ENCODE measurements around the gene EMP1.
A peak's percentile ranks its signal among the peaks of the same experiment; 100 is the strongest.

The EMP1 gene

DNA sequence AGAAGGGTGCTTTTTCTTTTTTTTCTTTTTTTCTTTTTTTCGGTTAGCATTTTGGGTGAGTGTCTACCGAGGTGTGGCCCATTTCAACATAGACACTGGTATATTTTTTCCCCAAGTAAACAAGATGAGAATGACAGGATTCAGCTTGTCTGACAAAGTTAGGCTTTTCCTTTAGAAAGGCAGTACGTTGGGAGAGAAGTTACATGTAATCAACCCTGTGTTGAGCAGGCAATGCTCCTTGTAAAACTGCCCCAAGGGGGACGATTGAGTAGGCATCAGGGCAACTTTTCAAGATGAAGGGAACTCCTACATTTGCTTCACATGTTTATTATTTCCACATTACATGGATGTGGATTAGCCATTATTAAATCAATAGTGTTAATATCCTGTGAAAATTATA is 1.7 kb downstream of the EMP1 start:
- DNase-seq: no peak

DNA sequence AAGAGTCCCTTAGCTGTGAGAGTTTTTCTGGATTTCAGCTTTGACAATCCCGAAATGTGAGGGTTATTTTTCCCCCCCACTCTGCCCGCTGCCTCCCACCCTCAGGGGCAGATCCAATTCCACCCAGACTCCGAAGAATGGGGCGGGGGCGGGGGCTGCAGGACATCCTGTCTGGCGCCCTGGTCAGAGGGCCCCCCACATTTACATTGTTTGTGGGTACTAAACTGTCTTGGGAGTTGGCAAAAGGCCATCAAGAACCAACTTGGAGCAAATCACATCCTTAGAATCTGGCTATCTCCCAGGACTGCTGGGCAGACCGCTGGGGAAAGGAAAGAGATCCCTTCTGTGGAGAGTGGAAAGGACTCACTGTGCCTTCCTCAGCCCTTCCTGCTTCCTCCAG is 2.4 kb downstream of the EMP1 start:
- no peak for DNase-seq

DNA sequence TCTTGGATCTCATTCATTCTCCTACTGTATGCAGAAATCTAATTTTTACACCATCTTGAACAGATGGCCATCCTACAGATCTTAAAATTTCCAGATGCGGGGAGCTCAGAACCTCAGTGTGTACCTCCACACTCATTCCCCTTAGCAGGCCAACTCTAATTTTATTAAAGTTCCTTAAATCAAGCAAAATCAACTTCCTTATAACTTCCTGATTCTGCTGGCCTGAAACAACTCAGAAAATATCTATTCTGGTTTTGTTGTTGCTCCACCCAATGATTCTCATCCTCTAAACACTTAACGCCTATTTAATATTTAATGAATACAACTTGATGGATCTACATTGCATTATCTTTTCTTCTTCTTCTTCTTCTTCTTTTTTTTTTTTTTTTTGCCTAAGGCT is 3.1 kb downstream of the EMP1 start:
- DNase-seq: no peak

DNA sequence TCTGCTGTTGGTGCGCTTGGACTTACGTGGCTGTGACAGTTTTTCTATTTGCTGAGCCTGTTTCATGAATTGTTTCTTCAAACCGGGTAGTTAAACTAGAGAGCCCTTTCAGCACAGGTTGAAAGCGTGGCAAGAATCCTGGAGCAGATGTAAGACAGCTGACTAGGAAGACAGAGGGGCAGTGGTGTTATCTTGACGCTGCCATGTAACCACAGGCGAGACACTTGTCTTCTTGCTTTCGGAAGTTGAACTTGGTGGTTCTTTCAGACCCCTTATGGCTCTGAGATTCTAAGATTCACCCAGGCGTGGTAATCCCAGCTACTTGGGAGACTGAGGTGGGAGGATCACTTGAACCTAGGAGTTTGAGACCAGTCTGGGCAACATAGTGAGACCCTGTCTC is 4.3 kb downstream of the EMP1 start:
- no peak for DNase-seq

DNA sequence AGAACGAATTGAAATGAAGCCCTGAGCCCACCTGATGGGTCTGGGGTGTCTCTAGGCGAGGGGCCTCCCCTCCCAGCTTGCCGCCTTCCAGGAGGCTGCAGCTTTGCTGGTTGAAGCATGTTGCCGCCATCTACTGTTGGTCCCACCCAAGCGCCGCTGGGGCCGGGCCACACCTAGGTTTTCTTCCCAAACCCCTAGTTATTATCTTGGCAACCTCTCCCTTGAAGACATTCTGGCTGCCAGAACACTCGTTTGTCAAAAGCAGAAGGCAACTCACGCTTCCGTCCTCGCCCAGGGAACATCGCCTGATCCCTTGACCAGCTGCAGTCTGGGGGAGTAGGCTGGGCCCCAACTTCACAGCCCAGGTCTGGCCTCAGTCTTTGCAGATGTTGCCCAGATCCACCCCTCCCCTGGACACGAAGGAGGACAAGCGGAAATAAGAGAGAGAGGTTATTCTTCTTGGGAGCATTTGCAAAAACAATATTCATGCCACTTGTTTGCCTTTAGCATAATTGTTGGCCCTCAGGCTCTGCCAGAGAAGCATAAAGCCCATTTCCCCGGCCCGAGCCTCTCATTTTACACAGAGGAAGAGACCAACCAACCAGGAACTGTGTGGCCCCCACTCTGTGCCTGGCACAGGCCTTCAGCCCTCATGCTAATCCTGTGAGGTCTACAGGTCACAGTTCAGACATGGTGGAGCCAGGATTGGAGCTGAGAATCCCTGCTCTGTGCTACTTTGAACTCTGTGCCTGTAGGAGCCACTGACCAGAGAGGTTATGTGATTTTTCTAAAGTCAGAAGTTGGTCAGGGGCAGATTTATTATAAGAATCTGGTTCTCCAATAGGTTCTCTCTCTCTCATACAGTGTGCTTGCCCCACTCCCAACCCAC is 6.8 kb downstream of the EMP1 start:
- no peak for DNase-seq

DNA sequence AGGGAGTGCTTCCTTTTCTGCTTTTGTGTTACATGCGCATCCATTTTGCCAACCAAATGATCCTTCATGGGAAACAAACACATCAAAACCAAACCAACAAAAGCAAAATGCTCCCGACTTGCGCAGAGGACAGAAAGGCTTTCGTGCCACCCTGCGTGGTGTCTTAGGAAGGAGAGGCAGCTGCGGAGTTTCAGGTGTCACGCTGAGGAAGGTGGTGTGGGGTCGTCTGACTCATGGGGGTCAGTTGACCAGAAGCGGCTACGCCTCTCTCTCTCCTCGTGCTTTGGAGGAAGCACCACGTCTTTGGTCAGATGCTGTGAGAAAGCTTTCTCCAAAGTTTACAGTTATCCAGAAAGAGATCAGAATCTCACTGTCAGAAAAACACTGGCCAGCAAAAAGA is 7.9 kb downstream of the EMP1 start:
- DNase-seq: no peak

DNA sequence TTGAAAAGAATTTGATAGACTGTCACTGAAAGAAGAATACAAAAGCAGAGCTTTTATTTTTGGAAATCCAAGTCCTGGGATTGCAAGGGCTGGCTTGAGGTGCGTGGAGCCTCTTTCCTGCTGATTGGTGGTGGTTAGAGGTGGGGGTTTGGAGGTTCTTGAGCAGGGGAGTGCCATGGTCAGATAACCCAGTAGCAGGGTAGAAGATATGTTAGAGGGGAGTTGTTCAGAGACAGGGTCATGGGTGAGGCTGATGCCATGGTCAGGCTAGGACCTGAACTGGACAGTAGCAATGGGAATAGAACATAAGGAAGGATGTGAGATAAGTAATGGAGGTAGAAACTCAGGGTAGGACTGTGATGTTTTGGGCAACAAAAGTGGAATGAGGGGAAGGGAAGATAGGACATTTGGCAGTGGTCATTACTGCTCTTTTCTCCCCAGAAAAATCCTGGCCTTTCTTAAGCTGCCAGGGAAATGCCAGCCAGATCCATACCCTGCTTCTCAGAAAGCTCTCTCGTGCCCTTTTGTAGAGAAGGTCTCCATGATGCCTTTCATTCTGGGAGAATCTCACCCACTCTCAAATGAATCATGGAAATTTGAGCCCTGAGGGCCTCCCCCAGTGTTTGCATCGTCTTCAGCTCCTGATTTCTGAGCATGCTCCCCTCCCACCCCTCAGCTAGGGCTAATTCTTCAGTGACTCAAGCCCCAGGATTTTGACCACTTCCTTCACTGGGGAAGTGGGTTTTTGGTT is 9.5 kb downstream of the EMP1 start:
- DNase-seq: no peak

DNA sequence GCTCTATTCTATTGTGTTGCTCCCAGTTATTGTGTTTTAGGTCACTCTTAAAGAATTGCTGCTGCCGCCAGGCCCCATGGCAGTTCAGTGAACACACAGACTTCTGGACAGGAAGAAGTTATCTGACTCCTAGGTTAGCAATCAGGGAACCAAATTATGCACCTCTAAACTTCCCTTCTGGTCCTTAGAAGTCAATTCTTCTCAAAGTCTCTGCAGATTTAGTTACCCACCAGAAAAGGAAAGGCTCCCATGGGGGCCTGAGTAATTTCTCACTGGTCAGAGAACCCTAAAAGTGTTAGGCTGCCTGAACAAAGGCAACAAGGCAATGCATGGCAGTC is 10.0 kb downstream of the EMP1 start:
- no peak for DNase-seq

DNA sequence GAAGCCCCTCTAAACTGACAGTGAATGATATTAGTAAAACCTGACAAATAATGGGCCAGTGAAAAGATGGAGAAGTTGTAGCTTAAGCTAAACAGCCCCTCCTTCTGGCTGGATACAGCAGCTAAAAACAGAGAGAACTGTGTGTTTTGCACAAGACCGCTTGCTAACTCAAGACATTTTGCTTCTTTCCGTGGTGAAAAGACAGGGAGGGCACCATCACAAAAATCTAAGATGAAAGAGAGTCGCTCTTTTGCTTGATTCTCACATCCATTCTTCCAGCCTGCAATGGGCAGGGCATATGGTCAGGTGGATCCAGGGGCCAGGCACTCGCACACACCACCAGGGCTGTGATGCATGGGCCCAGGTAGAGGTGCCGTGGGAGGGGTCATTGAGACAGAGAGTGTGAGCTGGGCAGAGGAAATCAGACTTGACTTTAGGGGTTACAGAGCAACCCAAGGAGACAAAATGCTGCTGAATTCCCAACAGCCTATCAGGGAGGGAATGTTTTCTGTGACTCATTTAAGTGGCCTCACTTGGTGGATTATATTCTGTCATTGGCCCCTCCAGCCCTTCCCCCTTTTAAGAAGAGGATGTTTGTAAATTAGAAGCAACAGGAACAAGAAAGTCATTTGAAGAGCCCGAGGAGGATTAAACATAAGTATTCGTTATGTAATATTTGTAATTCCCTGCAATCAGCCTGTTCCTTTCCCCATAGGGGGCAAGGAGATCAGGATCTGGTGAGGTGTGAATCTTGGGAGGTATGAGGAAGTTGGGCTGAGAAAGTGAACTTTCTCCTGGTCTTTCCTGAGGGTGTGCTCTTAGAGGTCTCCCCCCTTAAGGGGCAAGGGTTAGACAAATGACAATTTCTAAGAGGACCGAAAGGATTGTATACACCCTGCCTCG is 12.3 kb downstream of the EMP1 start:
- peak; percentile 14 for DNase-seq

DNA sequence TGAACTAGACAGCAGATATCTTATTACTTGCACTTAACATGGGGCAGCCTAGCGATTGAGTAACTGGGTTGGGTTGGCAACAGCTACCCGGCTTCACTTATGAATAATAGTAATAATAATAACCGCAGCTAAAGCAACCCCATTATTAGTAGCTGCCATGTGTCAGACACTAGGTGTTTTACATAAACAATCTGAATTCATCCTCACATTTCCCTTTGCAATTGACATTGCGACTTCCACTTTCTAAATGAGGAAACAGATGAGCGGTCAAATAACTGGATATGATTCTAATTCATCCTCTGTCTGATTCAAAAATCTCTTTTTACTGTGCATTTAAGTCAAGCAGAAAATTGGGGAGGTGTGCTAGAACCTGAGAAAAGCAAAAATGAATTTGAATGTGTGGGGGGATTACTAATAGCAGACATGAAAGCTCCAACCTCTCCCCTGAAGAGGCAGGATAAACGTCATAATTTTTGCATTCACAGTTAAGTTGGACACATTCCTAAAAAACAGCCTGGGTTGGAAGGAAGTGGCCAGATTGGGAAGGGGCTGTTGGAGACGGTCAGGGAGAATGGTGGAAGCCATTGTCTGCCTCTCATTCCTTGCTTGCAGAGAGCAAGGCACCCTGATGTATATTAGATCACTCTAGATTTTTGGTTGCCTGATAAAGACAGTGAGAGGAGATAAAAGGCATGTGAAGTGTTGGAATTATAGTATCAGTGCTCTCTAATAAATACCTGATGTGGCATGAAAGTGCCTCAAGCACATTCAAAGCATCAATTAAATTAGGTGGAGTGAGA is 13.1 kb downstream of the EMP1 start:
- DNase-seq: no peak

DNA sequence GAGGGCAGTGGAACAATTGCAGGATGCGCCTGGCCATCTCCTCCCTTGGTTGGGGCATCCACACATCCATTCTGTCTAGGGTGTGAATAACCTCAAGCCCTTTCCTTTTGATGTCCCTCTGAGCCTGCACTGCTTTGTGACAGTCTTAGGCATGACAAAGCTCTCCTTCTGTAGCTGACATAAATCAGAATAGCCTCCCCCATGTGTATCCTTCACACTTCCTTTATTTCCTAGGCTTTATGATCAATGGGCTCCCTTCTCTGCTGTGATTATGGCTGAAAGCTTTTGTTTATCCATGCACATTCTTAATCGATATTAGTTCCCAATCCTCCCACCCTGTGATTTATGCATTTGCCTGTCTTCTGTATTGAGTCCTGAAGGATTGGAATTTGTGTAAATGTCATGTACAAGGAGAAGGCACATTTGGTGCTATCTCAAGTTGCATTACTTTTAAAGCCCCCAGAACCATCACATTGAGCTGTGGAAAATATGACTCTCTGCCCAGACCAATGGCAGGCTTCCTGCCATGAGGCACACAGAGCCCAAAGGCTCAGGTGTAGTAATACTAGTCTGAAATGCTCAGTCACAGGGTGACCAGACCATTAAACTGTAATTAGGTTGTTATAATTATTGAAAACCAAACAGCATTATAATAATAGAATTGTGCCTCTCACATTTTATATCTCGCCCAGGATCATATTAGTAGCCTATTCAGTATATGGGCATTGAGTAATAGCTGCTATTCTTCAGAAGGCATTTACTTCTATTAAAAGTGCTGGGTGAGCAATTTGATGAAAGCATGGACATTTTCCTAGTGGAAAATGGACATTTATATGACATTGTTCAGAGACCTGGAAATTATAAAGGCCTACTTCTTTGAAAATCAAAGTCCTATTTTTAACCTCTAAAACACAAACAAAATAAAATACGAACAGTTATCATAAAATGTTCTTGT is 14.0 kb downstream of the EMP1 start:
- DNase-seq: no peak

DNA sequence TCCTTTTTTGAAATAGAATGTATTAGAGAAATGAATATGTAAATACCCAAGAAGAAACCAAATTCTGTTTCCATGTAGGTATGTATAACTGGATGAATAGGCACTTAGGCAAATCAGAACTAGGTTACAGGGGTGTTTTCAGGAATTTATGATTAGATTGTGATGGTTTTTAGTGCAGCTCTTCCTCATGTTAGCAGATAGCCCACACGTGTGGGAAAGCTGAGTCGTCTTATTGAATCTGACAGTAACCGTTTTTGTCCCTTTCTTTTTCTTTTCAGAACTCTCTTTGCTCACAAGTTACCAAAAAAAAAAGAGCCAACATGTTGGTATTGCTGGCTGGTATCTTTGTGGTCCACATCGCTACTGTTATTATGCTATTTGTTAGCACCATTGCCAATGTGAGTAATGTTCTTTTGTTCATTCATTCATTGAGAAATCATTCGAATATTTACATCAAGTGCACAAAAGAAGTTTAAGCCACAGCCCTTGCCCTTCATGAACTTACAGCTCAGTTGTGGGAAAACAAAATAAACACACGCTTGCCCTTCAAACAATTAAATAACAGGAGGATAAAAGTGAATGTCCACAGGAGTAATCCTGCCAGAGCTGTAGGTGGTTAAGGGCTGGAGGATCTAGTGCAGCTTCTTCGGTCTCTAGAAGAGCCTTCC is 14.8 kb downstream of the EMP1 start:
- DNase-seq: no peak

DNA sequence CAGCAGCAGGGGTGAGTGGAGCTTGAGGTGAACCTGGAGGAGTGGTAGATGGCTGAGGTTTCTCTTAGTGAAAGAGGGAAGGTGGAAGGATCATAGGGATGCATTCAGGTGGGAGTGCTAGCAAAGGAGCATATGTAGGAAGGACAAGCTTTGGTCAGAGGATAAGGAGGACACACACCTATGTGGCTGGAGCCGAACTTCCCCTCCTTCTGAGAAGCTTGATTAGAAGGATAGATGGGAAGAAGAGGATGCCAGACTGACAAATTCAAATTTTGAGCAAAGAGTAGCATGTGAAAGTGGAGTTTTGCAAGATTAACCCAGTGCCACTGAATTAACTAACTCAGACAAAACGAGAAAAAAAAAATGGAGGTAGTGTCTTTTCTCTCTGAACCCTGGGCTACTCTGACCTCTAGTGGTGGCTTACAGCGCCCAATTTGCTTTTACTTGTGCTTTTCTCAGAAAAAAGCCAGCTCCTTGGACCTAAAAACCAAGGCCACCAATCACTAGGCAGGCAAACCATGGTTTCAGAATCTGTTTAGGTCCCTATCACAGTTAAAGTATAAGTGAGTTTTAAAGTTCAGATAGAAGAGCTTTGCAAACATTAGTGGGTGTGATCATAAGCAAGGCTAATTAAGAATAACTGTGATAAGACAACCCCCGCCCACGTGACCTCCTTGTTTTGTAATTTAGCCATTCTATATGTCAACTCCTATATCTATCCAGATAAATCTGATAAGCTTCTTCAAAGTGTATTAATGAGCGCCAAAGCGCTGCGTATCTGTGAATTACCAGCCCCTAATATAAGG is 15.5 kb downstream of the EMP1 start:
- peak; percentile 89 for DNase-seq

DNA sequence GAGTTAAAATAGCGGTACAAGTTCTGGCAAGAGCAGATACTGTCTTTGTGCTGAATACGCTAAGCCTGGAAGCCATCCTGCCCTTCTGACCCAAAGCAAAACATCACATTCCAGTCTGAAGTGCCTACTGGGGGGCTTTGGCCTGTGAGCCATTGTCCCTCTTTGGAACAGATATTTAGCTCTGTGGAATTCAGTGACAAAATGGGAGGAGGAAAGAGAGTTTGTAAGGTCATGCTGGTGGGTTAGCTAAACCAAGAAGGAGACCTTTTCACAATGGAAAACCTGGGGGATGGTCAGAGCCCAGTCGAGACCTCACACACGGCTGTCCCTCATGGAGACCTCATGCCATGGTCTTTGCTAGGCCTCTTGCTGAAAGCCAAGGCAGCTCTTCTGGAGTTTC is 18.5 kb downstream of the EMP1 start:
- no peak for DNase-seq

DNA sequence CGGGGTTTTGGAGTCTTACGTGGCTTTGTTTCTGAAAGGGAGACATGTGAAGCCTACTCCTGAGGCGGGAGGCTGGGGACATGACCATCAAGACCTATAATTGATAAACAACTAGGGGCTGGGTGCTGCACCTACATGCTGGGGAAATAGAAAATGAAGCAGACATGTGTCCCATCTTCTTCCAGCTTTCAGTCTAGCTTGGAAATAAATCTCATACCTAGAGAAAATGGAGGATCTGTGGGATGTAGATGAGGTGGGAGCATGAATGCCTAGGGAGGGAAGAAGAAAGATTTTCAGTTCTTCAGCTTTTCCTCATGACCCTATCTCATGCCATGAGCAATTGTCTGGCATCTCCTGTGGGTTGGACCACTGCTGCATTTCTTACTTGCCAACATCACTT is 22.1 kb downstream of the EMP1 start:
- DNase-seq: no peak

DNA sequence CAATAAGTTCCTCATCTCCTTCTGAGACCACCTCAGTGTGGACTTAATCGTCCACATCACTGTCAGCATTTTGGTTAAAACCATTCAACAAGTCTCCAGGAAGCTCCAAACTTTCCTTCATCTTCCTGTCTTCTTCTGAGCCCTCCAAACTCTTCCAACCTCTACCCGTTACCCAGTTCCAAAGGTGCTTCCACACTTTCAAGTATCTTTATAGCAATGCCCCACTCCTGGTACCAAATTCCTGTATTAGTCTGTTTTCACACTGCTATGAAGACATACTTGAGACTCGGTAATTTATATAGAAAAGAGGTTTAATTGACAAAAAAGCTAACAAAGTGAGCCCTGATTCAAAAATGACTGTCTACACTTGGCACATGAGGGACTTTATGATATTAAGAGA is 22.8 kb downstream of the EMP1 start:
- DNase-seq: no peak

DNA sequence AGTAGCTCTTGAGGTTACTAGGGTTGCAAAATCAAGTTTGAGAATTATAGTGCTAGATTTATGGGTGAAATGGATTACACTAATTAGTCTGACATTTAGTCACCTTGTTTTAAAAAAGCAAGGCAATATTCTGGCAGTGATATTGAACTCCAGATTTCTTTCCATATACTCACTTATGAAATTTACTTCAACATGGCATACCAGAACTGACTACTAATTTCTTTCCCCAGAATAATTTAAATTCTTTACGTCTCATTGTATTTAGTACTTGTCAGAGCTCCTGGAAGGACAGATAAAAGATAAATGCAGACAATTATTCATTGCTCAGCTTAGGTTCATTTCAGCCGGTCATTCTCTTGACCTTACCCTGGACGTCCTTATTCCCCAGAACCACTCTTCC is 24.3 kb downstream of the EMP1 start:
- no peak for DNase-seq

DNA sequence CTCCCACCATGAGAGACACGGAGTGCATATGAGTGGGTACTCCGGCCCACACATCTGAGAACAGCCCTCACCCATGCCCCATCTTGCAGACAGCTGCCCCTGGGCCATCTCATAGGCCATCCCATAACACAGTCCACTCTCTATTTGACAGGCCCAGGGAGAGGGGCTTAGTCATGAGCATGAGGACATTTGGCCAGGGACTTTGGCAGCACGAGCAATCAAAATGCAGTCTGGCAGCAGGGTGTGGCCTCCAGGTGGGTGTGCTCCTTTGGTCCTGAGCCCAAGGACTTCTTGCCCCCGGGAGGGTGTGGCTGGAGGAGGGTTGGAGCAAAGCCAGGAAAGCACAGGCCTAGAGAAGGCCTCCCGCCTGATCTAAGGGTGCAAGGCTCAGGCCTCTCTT is 25.6 kb downstream of the EMP1 start:
- no peak for DNase-seq

DNA sequence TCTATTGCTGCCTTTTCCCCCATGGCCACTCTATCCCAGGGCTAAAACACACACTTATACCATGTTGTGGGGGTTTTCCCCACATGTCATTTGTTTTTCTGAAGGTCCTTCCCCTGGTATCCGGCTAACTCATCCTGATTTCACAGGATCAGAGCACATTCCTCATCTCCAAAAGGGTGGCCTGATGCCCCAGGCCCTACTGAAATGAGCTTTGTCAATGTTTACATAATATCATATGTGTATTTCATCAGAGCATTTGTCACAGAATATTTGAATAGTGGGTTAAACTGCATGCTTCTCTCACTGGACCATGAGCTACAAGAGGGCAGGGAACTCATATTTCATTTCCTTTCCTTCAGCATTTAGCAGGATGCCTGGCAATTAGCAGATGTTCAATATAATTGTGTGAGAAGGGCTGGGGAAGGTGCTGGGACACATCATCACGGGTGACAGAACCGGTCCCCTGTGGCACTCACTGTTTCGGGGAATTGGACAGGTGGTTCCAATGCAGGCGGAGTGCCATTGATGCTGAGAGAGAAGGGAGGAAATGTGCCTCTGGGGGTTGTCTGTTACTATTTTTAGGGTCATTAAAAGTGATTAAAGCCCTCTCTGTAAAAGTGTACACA is 26.8 kb downstream of the EMP1 start:
- peak; percentile 47 for DNase-seq

DNA sequence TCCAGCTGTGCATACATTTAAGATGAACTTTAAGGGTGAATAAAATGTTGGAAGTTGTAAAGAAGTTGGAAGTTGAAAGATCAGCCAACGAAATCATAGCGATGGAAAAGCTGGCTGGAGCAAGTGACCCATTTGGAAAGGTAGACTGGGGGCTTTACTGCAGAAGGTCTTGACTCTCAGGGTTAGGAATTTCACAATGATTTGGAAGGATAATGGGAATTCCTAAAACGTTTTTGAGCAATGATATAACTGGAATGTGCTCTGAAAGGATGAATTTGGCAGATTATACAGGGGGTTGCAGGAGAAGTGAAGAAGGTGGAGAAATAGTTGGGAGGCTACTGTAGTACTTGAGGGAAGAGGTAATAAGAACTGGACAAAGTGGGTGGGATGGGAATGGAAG is 27.4 kb downstream of the EMP1 start:
- DNase-seq: no peak
